ENCODE data around the gene VNN1.
A peak's percentile ranks its signal among the peaks of the same experiment; 100 is the strongest.

VNN1 gene

GRCh38 chr6:132713352-132714134, at the start of gene VNN1:
VNN1 (minus strand) TSS chr6:132714055; CDS start chr6:132714035, 20 bp downstream.
- no peak for DNase-seq

GRCh38 chr6:132763269-132763668, 49.4 kb upstream of the VNN1 start:
- DNase-seq: peak; percentile 32

GRCh38 chr6:132760256-132760655, 46.4 kb upstream of the VNN1 start:
- no peak for DNase-seq

GRCh38 chr6:132758689-132759088, 44.8 kb upstream of the VNN1 start:
- no peak for DNase-seq

GRCh38 chr6:132752255-132752654, 38.4 kb upstream of the VNN1 start:
- DNase-seq: no peak

- no peak for DNase-seq
Observed at GRCh38 chr6:132751828-132752227, 38.0 kb upstream of the VNN1 start.

- no peak for DNase-seq
Observed at GRCh38 chr6:132751306-132751705, 37.5 kb upstream of the VNN1 start.

GRCh38 chr6:132750455-132751248, 36.8 kb upstream of the VNN1 start:
- no peak for DNase-seq

- DNase-seq: no peak
Observed at GRCh38 chr6:132749111-132749510, 35.3 kb upstream of the VNN1 start.

- DNase-seq: no peak
Observed at GRCh38 chr6:132748446-132748845, 34.6 kb upstream of the VNN1 start.

GRCh38 chr6:132746048-132746447, 32.2 kb upstream of the VNN1 start:
- DNase-seq: no peak

GRCh38 chr6:132742495-132742894, 28.6 kb upstream of the VNN1 start:
- no peak for DNase-seq

- DNase-seq: no peak
Observed at GRCh38 chr6:132741281-132741680, 27.4 kb upstream of the VNN1 start.

GRCh38 chr6:132736239-132736638, 22.4 kb upstream of the VNN1 start:
- no peak for DNase-seq

GRCh38 chr6:132734694-132735236, 20.9 kb upstream of the VNN1 start:
- no peak for DNase-seq

GRCh38 chr6:132733814-132734213, 20.0 kb upstream of the VNN1 start:
- DNase-seq: no peak

GRCh38 chr6:132733283-132733682, 19.4 kb upstream of the VNN1 start:
- DNase-seq: no peak

GRCh38 chr6:132731086-132731485, 17.2 kb upstream of the VNN1 start:
- no peak for DNase-seq

- DNase-seq: no peak
Observed at GRCh38 chr6:132730560-132730959, 16.7 kb upstream of the VNN1 start.

GRCh38 chr6:132728616-132729015, 14.8 kb upstream of the VNN1 start:
- DNase-seq: no peak

- DNase-seq: no peak
Observed at GRCh38 chr6:132726608-132726975, 12.7 kb upstream of the VNN1 start.

GRCh38 chr6:132725947-132726607, 12.2 kb upstream of the VNN1 start:
- no peak for DNase-seq

GRCh38 chr6:132725471-132725870, 11.6 kb upstream of the VNN1 start:
- no peak for DNase-seq

Data from activated CD8-positive, alpha-beta memory T cell treated with anti-CD3 and anti-CD28 coated beads, Interleukin-2, amount 50 U/mL, for 4 hours (primary cell).